HG03378 (cell line): ENCODE data around the gene HMGXB3.

Source experiments
- ATAC-seq: cut with Tn5 transposase; IDR thresholded peaks from one replicate; pipeline ENCODE4 v1.9.1; 2021; ENCODE audit warnings: mild to moderate bottlenecking, moderate library complexity; ENCODE audit not compliant: unreplicated experiment

The HMGXB3 gene

GRCh38 chr5:150065886-150066285, 65.3 kb downstream of the HMGXB3 start:
- no peak for ATAC-seq

GRCh38 chr5:150066436-150066835, 65.9 kb downstream of the HMGXB3 start:
- no peak for ATAC-seq

GRCh38 chr5:150066901-150067396, 66.4 kb downstream of the HMGXB3 start:
- ATAC-seq, result peak; percentile 83

GRCh38 chr5:150067405-150067960, 66.9 kb downstream of the HMGXB3 start:
- peak; percentile 14 for ATAC-seq

- no peak for ATAC-seq
Observed at GRCh38 chr5:150068071-150068470, 67.5 kb downstream of the HMGXB3 start.

- no peak for ATAC-seq
Observed at GRCh38 chr5:150068472-150068871, 67.9 kb downstream of the HMGXB3 start.

- no peak for ATAC-seq
Observed at GRCh38 chr5:150068961-150069645, 68.6 kb downstream of the HMGXB3 start.

GRCh38 chr5:150069672-150070627, 69.4 kb downstream of the HMGXB3 start:
- ATAC-seq, result no peak

GRCh38 chr5:150070821-150071220, 70.3 kb downstream of the HMGXB3 start:
- ATAC-seq, result no peak

GRCh38 chr5:150073086-150073625, 72.6 kb downstream of the HMGXB3 start:
- no peak for ATAC-seq

GRCh38 chr5:150073677-150074076, 73.1 kb downstream of the HMGXB3 start:
- no peak for ATAC-seq

- ATAC-seq, result no peak
Observed at GRCh38 chr5:150075233-150075632, 74.7 kb downstream of the HMGXB3 start.

- ATAC-seq, result no peak
Observed at GRCh38 chr5:150075806-150076205, 75.3 kb downstream of the HMGXB3 start.

- ATAC-seq, result no peak
Observed at GRCh38 chr5:150077060-150077459, 76.5 kb downstream of the HMGXB3 start.

- ATAC-seq, result no peak
Observed at GRCh38 chr5:150077996-150078801, 77.7 kb downstream of the HMGXB3 start.

GRCh38 chr5:150078802-150079689, 78.5 kb downstream of the HMGXB3 start:
- no peak for ATAC-seq

- ATAC-seq, result no peak
Observed at GRCh38 chr5:150079909-150080461, 79.4 kb downstream of the HMGXB3 start.

- no peak for ATAC-seq
Observed at GRCh38 chr5:150080696-150081435, 80.3 kb downstream of the HMGXB3 start.
